ENCODE results near the gene RRN3. TPM values are rescaled to one million over a fixed set of nuclear protein-coding genes. Genes with fewer than 3 reads are reported as not detected.
"Not testable (repeated sequence)": the region's sequence is repeated elsewhere in the genome, so short reads cannot be mapped to it uniquely, and the experiment has no call there.

RRN3 gene
- total and polyA plus RNA-seq, 9 of the 15 experiments (the other 6 are each of a cell fraction or from before 2014, with no cell fraction given), result 22.2 to 49.5 (median 28.4) TPM

DNA sequence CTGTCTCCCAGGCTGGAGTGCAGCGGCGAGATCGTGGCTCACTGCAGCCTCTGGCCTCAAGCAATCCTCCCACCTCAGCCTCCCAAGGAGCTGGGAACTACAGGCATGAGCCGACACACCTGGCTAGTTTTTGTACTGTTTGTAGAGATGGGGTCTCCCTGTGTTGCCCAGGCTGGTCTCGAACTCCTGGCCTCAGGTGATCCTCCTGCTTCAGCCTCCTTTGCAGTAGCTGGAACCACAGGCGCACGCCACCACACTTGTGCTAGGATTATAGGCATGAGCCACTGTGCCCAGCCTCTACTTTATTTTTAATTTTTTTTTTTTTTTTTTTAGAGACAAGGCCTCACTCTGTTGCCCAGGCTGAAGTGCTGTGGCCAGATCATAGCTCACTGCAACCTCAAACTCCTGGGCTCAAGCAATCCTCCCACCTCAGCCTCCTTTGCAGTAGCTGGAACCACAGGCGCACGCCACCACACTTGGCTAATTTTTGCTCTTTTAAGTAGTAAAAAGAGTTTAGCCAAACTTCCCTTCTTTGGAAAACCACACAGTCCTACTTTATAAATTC lies 42.6 kb downstream of the RRN3 start:
- Histone ChIP-seq H3K4me3 (no peak overlapping the region), H3K9me1 (ENCODE audit: control insufficient read depth, insufficient read depth, low read length) (no peaks in the 10 kb centered on the region), H2AFZ (ENCODE audit: low read depth, low read length) (no peak overlapping the region), H3K27ac (ENCODE audit: extremely low read depth, low read depth, low read length) (no peak overlapping the region), H3K9me3 (replicated peaks; ENCODE audit: control insufficient read depth, insufficient read depth, low read depth, low read length) (peaks cover 5% of the 10 kb centered on the region; the same call in 1 of the 2 replicates), H3K27me3 (ENCODE audit: control insufficient read depth in 2 of 2, insufficient read depth in 2 of 2, low read length in 2 of 2) (no peaks in the 10 kb centered on the region), H3K36me3 (ENCODE audit: control insufficient read depth, insufficient read depth, low read length) (peaks cover 4% of the 10 kb centered on the region; the same call in 1 of the 3 replicates), H3K79me2 (ENCODE audit: control insufficient read depth, insufficient read depth, low read length) (peaks cover 11% of the 10 kb centered on the region; the same call in 1 of the 3 replicates), H4K20me1 (replicated peaks; ENCODE audit: control insufficient read depth, insufficient read depth, low read length) (no peaks in the 10 kb centered on the region; the same call in 1 of the 2 replicates), H3K4me2 (ENCODE audit: insufficient read depth, low read length) (no peak overlapping the region), H3K9ac (ENCODE audit: insufficient read depth in 1 of 2, low read depth in 2 of 2, low read length in 2 of 2) (no peak overlapping the region), H3K4me1 (replicated peaks in 1 of 2; ENCODE audit: control insufficient read depth in 2 of 2, insufficient read depth in 2 of 2, low read length in 2 of 2) (peaks cover 2 to 17% of the 10 kb centered on the region in 2 experiments; a peak in 3 of 5 replicates)
- BruUV-seq (replicated peaks), result no TSS peak
- no peak for TF ChIP-seq PML (IDR thresholded peaks at IDR 0.05; ENCODE audit: low read length)
- no peak for TF ChIP-seq ZNF584 (CRISPR knock-in tag; IDR thresholded peaks at IDR 0.05; ENCODE audit: low read depth)
- TF ChIP-seq CBX2 (IDR thresholded peaks at IDR 0.05; ENCODE audit: insufficient read depth, low read length, poor library complexity, severe bottlenecking), result no peak
- TF ChIP-seq SMAD2 (IDR thresholded peaks at IDR 0.05; ENCODE audit: low read depth, low read length), result no peak
- WGBS (ENCODE audit: insufficient coverage, low coverage, missing lambda C conversion rate), result 85% methylated on average over 9 of the region's 9 CpGs
- in situ Hi-C loops (cut with MboI) (loop anchor here (25.0 kb wide), 1 partner anchor 164 kb away; no protein-coding TSS in a partner anchor), intact Hi-C loops (cut with micrococcal nuclease) (no loop called here)
- POLR2A ChIA-PET, result interaction anchor here (1.1 kb wide), 1 partner anchor 9 kb away, joined by 4 read pairs; no protein-coding TSS in a partner anchor
- CTCF ChIA-PET (ENCODE audit: low intra/inter-chr PET ratio), result no interaction called here
- no peak for ATAC-seq
- DNase-seq (ENCODE audit: extremely low read depth in 1 of 4, low spot score in 3 of 4), result no peak
- no peak for FAIRE-seq

- H3K27ac ChIP-seq (ENCODE audit: extremely low read depth, low read depth, low read length); H3K9me3 ChIP-seq (replicated peaks; ENCODE audit: control insufficient read depth, insufficient read depth, low read depth, low read length); H3K36me3 ChIP-seq (ENCODE audit: control insufficient read depth, insufficient read depth, low read length); DNase-seq (ENCODE audit: extremely low read depth in 1 of 4, low spot score in 3 of 4); intact Hi-C loops (cut with micrococcal nuclease); BruUV-seq (replicated peaks); H3K27me3 ChIP-seq (ENCODE audit: control insufficient read depth in 2 of 2, insufficient read depth in 2 of 2, low read length in 2 of 2); H3K9me1 ChIP-seq (ENCODE audit: control insufficient read depth, insufficient read depth, low read length); H3K9ac ChIP-seq (ENCODE audit: insufficient read depth in 1 of 2, low read depth in 2 of 2, low read length in 2 of 2); H3K4me1 ChIP-seq (replicated peaks in 1 of 2; ENCODE audit: control insufficient read depth in 2 of 2, insufficient read depth in 2 of 2, low read length in 2 of 2); CTCF ChIA-PET (ENCODE audit: low intra/inter-chr PET ratio); H2AFZ ChIP-seq (ENCODE audit: low read depth, low read length); H3K4me3 ChIP-seq; FAIRE-seq; H3K4me2 ChIP-seq (ENCODE audit: insufficient read depth, low read length); H4K20me1 ChIP-seq (replicated peaks; ENCODE audit: control insufficient read depth, insufficient read depth, low read length); ATAC-seq: not testable (repeated sequence)
- POLR2A ChIA-PET, result interaction anchor here (1.1 kb wide), 1 partner anchor 9 kb away, joined by 3 read pairs; no protein-coding TSS in a partner anchor
- in situ Hi-C loops (cut with MboI), result loop anchor here (25.0 kb wide), 1 partner anchor 163 kb away; no protein-coding TSS in a partner anchor
- WGBS (ENCODE audit: insufficient coverage, low coverage, missing lambda C conversion rate), result 38% methylated on average over 1 of the region's 1 CpG
- peaks cover 11% of the 10 kb centered on the region; the same call in 1 of the 3 replicates for H3K79me2 ChIP-seq (ENCODE audit: control insufficient read depth, insufficient read depth, low read length)
Observed at GRCh38 chr16:15050440-15050839, 43.6 kb downstream of the RRN3 start.
